HEK293T (cell line): Measurements from ENCODE around the gene GSPT1.
"Not testable (repeated sequence)": the region's sequence is repeated elsewhere in the genome, so short reads cannot be mapped to it uniquely, and the experiment has no call there.

Experiments used
- CTCF ChIA-PET: fragments of 350-600 bp; formaldehyde crosslinking; extraction: SDS; loops from one replicate; lab custom pipeline; 2021; ENCODE audit warnings: antibody characterized with exemption, inconsistent platforms; lab: Yijun Ruan, JAX
- POLR2A ChIA-PET: fragments of 350-600 bp; formaldehyde crosslinking; extraction: SDS; loops from one replicate; lab custom pipeline; 2020; ENCODE audit warnings: antibody characterized with exemption, inconsistent platforms; lab: Yijun Ruan, JAX
- DNase-seq: peaks from one replicate; pipeline ENCODE4 v3.0.0; 2012; ENCODE audit warnings: mixed read lengths; ENCODE audit errors: extremely low spot score
- ARNT ChIP-seq: fragments of 450-650 bp; IDR thresholded peaks from 2 replicates; pipeline ENCODE4 v1.6.1; 2017; ENCODE audit warnings: mild to moderate bottlenecking
- BHLHE40 ChIP-seq: fragments of 450-650 bp; IDR thresholded peaks from 2 replicates; pipeline ENCODE4 v1.6.1; 2016; ENCODE audit warnings: mild to moderate bottlenecking, moderate library complexity, borderline replicate concordance
- CTBP1 ChIP-seq: fragments of 450-650 bp; IDR thresholded peaks from 2 replicates; pipeline ENCODE4 v1.6.1; 2016; ENCODE audit warnings: borderline replicate concordance
- ELF4 ChIP-seq: fragments of 450-650 bp; IDR thresholded peaks from 2 replicates; pipeline ENCODE4 v1.6.1; 2017; ENCODE audit warnings: antibody characterized with exemption
- FOXA1 ChIP-seq: fragments of 450-650 bp; IDR thresholded peaks from 2 replicates; pipeline ENCODE4 v1.6.1; 2016; ENCODE audit warnings: mild to moderate bottlenecking
- FOXK2 ChIP-seq: fragments of 450-650 bp; IDR thresholded peaks from 2 replicates; pipeline ENCODE4 v1.6.1; 2016; ENCODE audit warnings: mild to moderate bottlenecking
- FOXM1 ChIP-seq: fragments of 450-650 bp; IDR thresholded peaks from 2 replicates; pipeline ENCODE4 v1.6.1; 2017; ENCODE audit warnings: mild to moderate bottlenecking, borderline replicate concordance
- L3MBTL2 ChIP-seq: fragments of 450-650 bp; conservative IDR thresholded peaks from 2 replicates; pipeline ENCODE4 v1.6.1; 2016; ENCODE audit warnings: mild to moderate bottlenecking
- LEF1 ChIP-seq: fragments of 450-650 bp; IDR thresholded peaks from 2 replicates; pipeline ENCODE4 v1.6.1; 2017; ENCODE audit warnings: mild to moderate bottlenecking, borderline replicate concordance
- NFRKB ChIP-seq: fragments of 450-650 bp; IDR thresholded peaks from 2 replicates; pipeline ENCODE4 v1.6.1; 2016; ENCODE audit warnings: mild to moderate bottlenecking, moderate library complexity
- PKNOX1 ChIP-seq: fragments of 450-650 bp; IDR thresholded peaks from 2 replicates; pipeline ENCODE4 v1.6.1; 2016
- SP1 ChIP-seq: fragments of 450-650 bp; IDR thresholded peaks from 2 replicates; pipeline ENCODE4 v1.6.1; 2017
- SUZ12 ChIP-seq: fragments of 450-650 bp; IDR thresholded peaks from 2 replicates; pipeline ENCODE4 v1.6.1; 2016; ENCODE audit warnings: mild to moderate bottlenecking
- TARDBP ChIP-seq: fragments of 450-650 bp; IDR thresholded peaks from 2 replicates; pipeline ENCODE4 v1.6.1; 2016
- ZNF384 ChIP-seq: fragments of 450-650 bp; IDR thresholded peaks from 2 replicates; pipeline ENCODE4 v1.6.1; 2016

GSPT1 gene

GRCh38 chr16:11956558-11956957 is 40.8 kb upstream of the GSPT1 start:
- ChIA-PET POLR2A (no interaction called here), CTCF (no interaction called here)
- DNase-seq = no peak
- TF ChIP-seq BHLHE40 (no peak), PKNOX1 (no peak), FOXK2 (no peak), TARDBP (no peak), FOXM1 (no peak), L3MBTL2 (no peak), CTBP1 (no peak), LEF1 (no peak), ELF4 (no peak), SUZ12 (no peak), FOXA1 (no peak)

GRCh38 chr16:11955713-11956123 is 40.0 kb upstream of the GSPT1 start:
- CTCF ChIA-PET = no interaction called here
- no peak for DNase-seq
- TF ChIP-seq FOXK2 = no peak
- no peak for TF ChIP-seq ZNF384
- no peak for TF ChIP-seq NFRKB
- TF ChIP-seq PKNOX1 = no peak
- TF ChIP-seq L3MBTL2 = no peak
- no peak for TF ChIP-seq BHLHE40
- no peak for TF ChIP-seq CTBP1
- TF ChIP-seq ELF4 = no peak
- TF ChIP-seq FOXM1 = no peak
- POLR2A ChIA-PET = no interaction called here

GRCh38 chr16:11953576-11953975 is 37.8 kb upstream of the GSPT1 start:
- DNase-seq, CTCF ChIA-PET: not testable (repeated sequence)
- POLR2A ChIA-PET = interaction anchor here (0.9 kb wide), 1 partner anchor 23 kb away, joined by 3 read pairs; the partner anchor contains the start of gene SNX29

GRCh38 chr16:11950388-11950787 is 34.6 kb upstream of the GSPT1 start:
- no peak for DNase-seq
- ChIA-PET CTCF (no interaction called here), POLR2A (no interaction called here)

GRCh38 chr16:11949527-11949926 is 33.8 kb upstream of the GSPT1 start:
- POLR2A ChIA-PET = interaction anchor here (1.0 kb wide), 1 partner anchor 118 kb away, joined by 3 read pairs; no protein-coding TSS in a partner anchor
- TF ChIP-seq PKNOX1 = peak; percentile 52
- no peak for TF ChIP-seq ARNT
- CTCF ChIA-PET = interaction anchor here (0.7 to 2.4 kb wide), 4 partner anchors 24 to 145 kb away, joined by 3 to 16 read pairs (median 4); no protein-coding TSS in a partner anchor
- DNase-seq = peak; percentile 64

More at GRCh38 chr16:11950388-11950787, 34.6 kb upstream of the GSPT1 start:
- TF ChIP-seq BHLHE40 = no peak

GRCh38 chr16:11948819-11949218 is 33.1 kb upstream of the GSPT1 start:
- CTCF ChIA-PET = interaction anchor here (0.8 to 2.4 kb wide), 4 partner anchors 24 to 146 kb away, joined by 4 to 16 read pairs (median 4); no protein-coding TSS in a partner anchor
- no peak for DNase-seq
- POLR2A ChIA-PET = interaction anchor here (0.8 to 1.0 kb wide), 2 partner anchors 119 kb away, joined by 3 to 4 read pairs; no protein-coding TSS in a partner anchor
- TF ChIP-seq ELF4 = no peak
- no peak for TF ChIP-seq FOXM1
- no peak for TF ChIP-seq PKNOX1
- TF ChIP-seq FOXA1 = no peak
- no peak for TF ChIP-seq ARNT
- TF ChIP-seq CTBP1 = no peak
- TF ChIP-seq BHLHE40 = no peak
- no peak for TF ChIP-seq FOXK2

- POLR2A ChIA-PET = no interaction called here
- DNase-seq = no peak
- CTCF ChIA-PET = interaction anchor here (1.9 kb wide), 1 partner anchor 121 kb away, joined by 4 read pairs; no protein-coding TSS in a partner anchor
These were observed 30.7 kb upstream of the GSPT1 start for GRCh38 chr16:11946433-11946832.

GRCh38 chr16:11941945-11942344 is 26.2 kb upstream of the GSPT1 start, which contains the start of gene NPIPB2:
Gene NPIPB2, minus strand, starts transcription at chr16:11942045. Its CDS starts 0 bp downstream, at chr16:11942045.
- POLR2A ChIA-PET, DNase-seq, CTCF ChIA-PET: not testable (repeated sequence)

More at GRCh38 chr16:11946433-11946832, 30.7 kb upstream of the GSPT1 start:
- no peak for TF ChIP-seq SP1
- no peak for TF ChIP-seq FOXK2
- no peak for TF ChIP-seq FOXM1

- CTCF ChIA-PET = interaction anchor here (0.7 kb wide), 1 partner anchor 140 kb away, joined by 3 read pairs; no protein-coding TSS in a partner anchor
- POLR2A ChIA-PET, DNase-seq: not testable (repeated sequence)
These were observed 11.6 kb upstream of the GSPT1 start for GRCh38 chr16:11927350-11927749.

GRCh38 chr16:11924046-11924445 is 8.3 kb upstream of the GSPT1 start:
- DNase-seq, CTCF ChIA-PET, POLR2A ChIA-PET: not testable (repeated sequence)
